Tibial nerve (tissue), 4 donors: Measurements from ENCODE around the gene NPIPB13.
"Not testable (repeated sequence)": the region's sequence is repeated elsewhere in the genome, so short reads cannot be mapped to it uniquely, and the experiment has no call there.

ENCODE experiments used
- CTCF ChIP-seq, 5 experiments: fragments of 200-600 bp in 3 of 5; fragments of 450-650 bp in 2 of 5; sonication (generic) in 3 of 5; IDR thresholded peaks; one replicate each; pipeline ENCODE4 v1.5.1; 2016 to 2019; ENCODE audit warnings: antibody characterized with exemption in 5 of 5, mild to moderate bottlenecking in 3 of 5, moderate library complexity in 2 of 5
- EP300 ChIP-seq, 2 donors: sonication (generic); formaldehyde crosslinking; IDR thresholded peaks; one replicate each; pipeline ENCODE4 v1.6.1; 2017; ENCODE audit warnings: antibody characterized with exemption in 2 of 2, mild to moderate bottlenecking in 1 of 2
- POLR2A ChIP-seq, 2 donors: fragments of 450-650 bp; IDR thresholded peaks; one replicate each; pipeline ENCODE4 v1.6.1; 2017; ENCODE audit warnings: antibody characterized with exemption in 2 of 2, mild to moderate bottlenecking in 2 of 2, moderate library complexity in 2 of 2

GRCh38 chr16:30278523-30278922 lies 30.2 kb upstream of the NPIPB13 start:
- not testable (repeated sequence) for TF ChIP-seq POLR2A, CTCF, EP300 (IDR thresholded peaks at IDR 0.05)
